AG10803 (cell line): ENCODE results near the gene GPANK1.
A peak's percentile ranks its signal among the peaks of the same experiment; 100 is the strongest.

Experiments
- DNase-seq: peaks from one replicate; pipeline ENCODE4 v3.0.0; 2010; ENCODE audit warnings: low read depth
- H3K4me3 ChIP-seq: 2 replicates; pipeline ENCODE4 v1.5.1; 2011; ENCODE audit warnings: mild to moderate bottlenecking, low read length, control low read depth
- CTCF ChIP-seq: conservative IDR thresholded peaks from 2 replicates; pipeline ENCODE4 v1.5.1; 2011; ENCODE audit warnings: mild to moderate bottlenecking, low read length, control low read depth, inconsistent platforms

The GPANK1 gene

GRCh38 chr6:31662124-31662723 is 2.6 kb downstream of the GPANK1 start:
- no peak for DNase-seq
- no peak overlapping the region for H3K4me3 ChIP-seq
- TF ChIP-seq CTCF: no peak

GRCh38 chr6:31661262-31662123 is 3.3 kb downstream of the GPANK1 start:
- peak overlapping the region; percentile 92; the same call in 1 of the 2 replicates for H3K4me3 ChIP-seq
- no peak for TF ChIP-seq CTCF
- no peak for DNase-seq

GRCh38 chr6:31660381-31661261 is 4.2 kb downstream of the GPANK1 start, which contains the start of gene C6orf47:
Gene C6orf47, minus strand, starts transcription at chr6:31660778. Its CDS starts 831 bp downstream, at chr6:31659947.
- H3K4me3 ChIP-seq: peak within 1 kb of the TSS; percentile 92
- DNase-seq: peak; percentile 75
- no peak for TF ChIP-seq CTCF

GRCh38 chr6:31659649-31660380 is 5.0 kb downstream of the GPANK1 start:
- no peak for TF ChIP-seq CTCF
- peak; percentile 25 for DNase-seq
- H3K4me3 ChIP-seq: peak overlapping the region; percentile 92

GRCh38 chr6:31658983-31659648 is 5.7 kb downstream of the GPANK1 start:
- DNase-seq: no peak
- TF ChIP-seq CTCF: no peak
- peak overlapping the region; percentile 92 for H3K4me3 ChIP-seq

- TF ChIP-seq CTCF: no peak
- DNase-seq: no peak
- H3K4me3 ChIP-seq: no peak overlapping the region
Observed at GRCh38 chr6:31658158-31658688, 6.6 kb downstream of the GPANK1 start.
